Measurements from ENCODE around the gene MAP3K4. TPM values are rescaled to one million over a fixed set of nuclear protein-coding genes. Genes with fewer than 3 reads are reported as not detected.
"Not testable (repeated sequence)": the region's sequence is repeated elsewhere in the genome, so short reads cannot be mapped to it uniquely, and the experiment has no call there.

MAP3K4 gene
- total RNA-seq, 2 experiments from 2014 or later, result 30.3 to 38.7 TPM

DNA sequence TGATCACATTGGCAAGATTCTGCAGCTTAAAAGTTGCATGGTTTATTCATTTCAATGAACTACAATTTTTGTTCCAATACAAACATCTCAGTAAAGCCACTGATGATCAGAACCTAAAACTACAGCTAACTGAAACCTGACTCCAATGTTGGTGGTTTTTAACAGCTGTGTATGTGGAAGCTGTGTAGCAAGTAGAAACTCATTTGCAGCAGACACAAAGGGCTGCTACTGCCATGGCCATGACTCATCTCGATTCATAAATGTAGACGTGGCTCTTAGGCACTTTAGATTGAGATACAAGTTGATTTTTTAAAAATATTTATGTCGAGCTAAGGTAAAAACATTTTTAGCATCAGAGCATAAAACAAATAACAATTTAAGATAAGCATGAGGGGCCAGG lies 19.5 kb upstream of the MAP3K4 start:
- no peak overlapping the region for H3K4me3 ChIP-seq (ENCODE audit: low read depth, low read length, poor library complexity, severe bottlenecking)
- peaks cover 3% of the 10 kb centered on the region; the same call in 1 of the 2 replicates for H3K9me2 ChIP-seq (ENCODE audit: insufficient read depth, low read length)
- no peaks in the 10 kb centered on the region for H3K4me1 ChIP-seq (ENCODE audit: insufficient read depth, low read length, poor library complexity, severe bottlenecking)
- no peak for DNase-seq (ENCODE audit: low spot score)
- BruUV-seq (replicated peaks), result no TSS peak
- no peaks in the 10 kb centered on the region for H3K36me3 ChIP-seq (ENCODE audit: insufficient read depth, low read length)
- no peak overlapping the region for H3K27ac ChIP-seq (ENCODE audit: low read depth, low read length, poor library complexity, severe bottlenecking)
- H4K20me1 ChIP-seq (ENCODE audit: insufficient read depth, low read length), result no peaks in the 10 kb centered on the region
- POLR2A ChIA-PET, result no interaction called here
- H3K9me3 ChIP-seq (ENCODE audit: low read length), result no peaks in the 10 kb centered on the region
- no peak overlapping the region for H2AFZ ChIP-seq (ENCODE audit: low read length)
- CTCF ChIA-PET (ENCODE audit: unreplicated experiment), result no interaction called here
- H3K79me2 ChIP-seq (ENCODE audit: insufficient read depth, low read depth, low read length), result no peaks in the 10 kb centered on the region
- intact Hi-C loops (cut with micrococcal nuclease; ENCODE audit: unreplicated experiment), result no loop called here
- TF ChIP-seq, protein P1, sequence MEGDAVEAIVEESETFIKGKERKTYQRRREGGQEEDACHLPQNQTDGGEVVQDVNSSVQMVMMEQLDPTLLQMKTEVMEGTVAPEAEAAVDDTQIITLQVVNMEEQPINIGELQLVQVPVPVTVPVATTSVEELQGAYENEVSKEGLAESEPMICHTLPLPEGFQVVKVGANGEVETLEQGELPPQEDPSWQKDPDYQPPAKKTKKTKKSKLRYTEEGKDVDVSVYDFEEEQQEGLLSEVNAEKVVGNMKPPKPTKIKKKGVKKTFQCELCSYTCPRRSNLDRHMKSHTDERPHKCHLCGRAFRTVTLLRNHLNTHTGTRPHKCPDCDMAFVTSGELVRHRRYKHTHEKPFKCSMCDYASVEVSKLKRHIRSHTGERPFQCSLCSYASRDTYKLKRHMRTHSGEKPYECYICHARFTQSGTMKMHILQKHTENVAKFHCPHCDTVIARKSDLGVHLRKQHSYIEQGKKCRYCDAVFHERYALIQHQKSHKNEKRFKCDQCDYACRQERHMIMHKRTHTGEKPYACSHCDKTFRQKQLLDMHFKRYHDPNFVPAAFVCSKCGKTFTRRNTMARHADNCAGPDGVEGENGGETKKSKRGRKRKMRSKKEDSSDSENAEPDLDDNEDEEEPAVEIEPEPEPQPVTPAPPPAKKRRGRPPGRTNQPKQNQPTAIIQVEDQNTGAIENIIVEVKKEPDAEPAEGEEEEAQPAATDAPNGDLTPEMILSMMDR (conservative IDR thresholded peaks at IDR 0.05; ENCODE audit: low read length), result no peak
- no peak for TF ChIP-seq EZH2phosphoT487 (IDR thresholded peaks at IDR 0.05; ENCODE audit: borderline replicate concordance, low read depth, low read length)
- H3K4me2 ChIP-seq (ENCODE audit: low read length), result no peak overlapping the region

DNA sequence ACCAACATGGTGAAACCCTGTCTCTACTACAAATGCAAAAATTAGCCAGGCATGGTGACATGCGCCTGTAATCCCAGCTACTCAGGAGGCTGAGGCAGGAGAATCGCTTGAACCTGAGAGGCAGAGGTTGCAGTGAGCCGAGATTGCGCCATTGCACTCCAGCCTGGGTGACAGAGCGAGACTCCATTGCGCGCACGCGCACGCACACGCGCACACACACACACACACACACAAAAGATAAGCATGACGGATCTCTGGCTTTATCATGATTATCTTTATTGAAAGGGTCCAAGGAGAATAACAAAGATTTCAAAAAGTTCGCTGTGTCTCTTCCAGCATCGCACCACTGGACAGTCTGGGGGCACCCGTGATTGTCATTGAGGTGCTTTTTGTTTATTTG lies 19.0 kb upstream of the MAP3K4 start:
- H3K79me2 ChIP-seq (ENCODE audit: insufficient read depth, low read depth, low read length); H4K20me1 ChIP-seq (ENCODE audit: insufficient read depth, low read length); intact Hi-C loops (cut with micrococcal nuclease; ENCODE audit: unreplicated experiment); H2AFZ ChIP-seq (ENCODE audit: low read length); H3K4me1 ChIP-seq (ENCODE audit: insufficient read depth, low read length, poor library complexity, severe bottlenecking); BruUV-seq (replicated peaks); H3K9me2 ChIP-seq (ENCODE audit: insufficient read depth, low read length); H3K27ac ChIP-seq (ENCODE audit: low read depth, low read length, poor library complexity, severe bottlenecking); CTCF ChIA-PET (ENCODE audit: unreplicated experiment); DNase-seq (ENCODE audit: low spot score); H3K4me3 ChIP-seq (ENCODE audit: low read depth, low read length, poor library complexity, severe bottlenecking); H3K4me2 ChIP-seq (ENCODE audit: low read length); H3K9me3 ChIP-seq (ENCODE audit: low read length); H3K36me3 ChIP-seq (ENCODE audit: insufficient read depth, low read length); POLR2A ChIA-PET: not testable (repeated sequence)

DNA sequence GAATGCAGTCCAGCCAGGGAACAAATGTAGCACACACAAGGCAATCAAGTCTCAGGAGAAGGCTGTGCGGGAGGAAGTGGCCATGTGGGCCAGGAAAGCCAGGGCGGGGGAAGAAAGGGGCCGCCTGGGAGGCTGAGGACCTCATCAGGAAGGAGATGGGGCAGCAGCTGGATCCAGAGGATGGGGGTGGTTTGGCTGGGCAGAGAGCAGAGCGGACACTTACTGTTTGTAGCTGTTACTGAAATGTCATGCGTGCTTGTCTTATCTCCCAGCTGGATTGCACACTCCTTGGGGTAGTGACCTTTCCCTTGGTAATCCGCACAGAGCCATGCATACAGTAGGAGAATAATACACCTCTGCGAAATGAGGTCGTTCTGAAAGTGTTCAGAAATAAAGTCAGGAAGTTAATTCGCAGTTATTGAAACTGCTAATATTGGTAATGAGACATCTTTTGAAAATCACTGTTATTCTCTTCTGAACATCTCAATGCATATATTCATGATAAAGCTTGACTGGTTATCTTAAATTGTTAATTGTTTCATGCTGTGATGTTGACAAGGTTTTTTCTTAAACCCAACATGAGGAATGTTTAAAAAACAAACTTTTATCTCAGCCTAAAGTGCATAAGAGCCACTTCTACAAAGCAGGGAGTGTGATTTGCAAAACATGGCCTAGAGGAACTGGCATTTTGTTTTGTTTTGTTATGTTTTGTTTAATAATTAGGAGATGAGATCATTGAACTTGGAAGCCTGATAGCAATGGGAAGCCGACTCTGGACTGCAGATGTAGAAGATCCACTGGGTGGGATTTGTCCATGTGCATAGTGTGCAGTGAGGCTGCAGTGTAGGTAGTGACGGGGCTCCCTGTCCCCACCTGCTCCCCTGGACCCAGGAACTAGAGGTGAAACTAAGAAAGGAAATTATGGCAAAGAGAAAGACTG lies 18.0 kb upstream of the MAP3K4 start:
- no peak overlapping the region for H3K4me2 ChIP-seq (ENCODE audit: low read length)
- H3K9me2 ChIP-seq (ENCODE audit: insufficient read depth, low read length), result peaks cover 3% of the 10 kb centered on the region; the same call in 1 of the 2 replicates
- H3K27ac ChIP-seq (ENCODE audit: low read depth, low read length, poor library complexity, severe bottlenecking), result no peak overlapping the region
- H3K79me2 ChIP-seq (ENCODE audit: insufficient read depth, low read depth, low read length), result no peaks in the 10 kb centered on the region
- no TSS peak for BruUV-seq (replicated peaks)
- no peaks in the 10 kb centered on the region for H3K36me3 ChIP-seq (ENCODE audit: insufficient read depth, low read length)
- ChIA-PET CTCF (ENCODE audit: unreplicated experiment) (no interaction called here), POLR2A (no interaction called here)
- TF ChIP-seq, protein P1 (conservative IDR thresholded peaks at IDR 0.05; ENCODE audit: low read length), result no peak
- TF ChIP-seq EZH2phosphoT487 (IDR thresholded peaks at IDR 0.05; ENCODE audit: borderline replicate concordance, low read depth, low read length), result no peak
- intact Hi-C loops (cut with micrococcal nuclease; ENCODE audit: unreplicated experiment), result no loop called here
- DNase-seq (ENCODE audit: low spot score), result no peak
- H3K4me1 ChIP-seq (ENCODE audit: insufficient read depth, low read length, poor library complexity, severe bottlenecking), result no peaks in the 10 kb centered on the region
- no peak overlapping the region for H3K4me3 ChIP-seq (ENCODE audit: low read depth, low read length, poor library complexity, severe bottlenecking)
- H2AFZ ChIP-seq (ENCODE audit: low read length), result no peak overlapping the region
- no peaks in the 10 kb centered on the region for H3K9me3 ChIP-seq (ENCODE audit: low read length)
- no peaks in the 10 kb centered on the region for H4K20me1 ChIP-seq (ENCODE audit: insufficient read depth, low read length)
